Activated naive CD4-positive, alpha-beta T cell treated with anti-CD3 and anti-CD28 coated beads, Interleukin-2, amount 50 U/mL, for 72 hours (primary cell): ENCODE measurements around the gene AMTN. TPM values are rescaled to one million over a fixed set of nuclear protein-coding genes. Genes with fewer than 3 reads are reported as not detected.
"Not testable (repeated sequence)": the region's sequence is repeated elsewhere in the genome, so short reads cannot be mapped to it uniquely, and the experiment has no call there.

ENCODE experiments used
- ATAC-seq, 2 donors: fragments of 150-1000 bp; cut with Tn5 transposase; 2 replicates each; pipeline ENCODE4 v1.10.0; 2021; ENCODE audit warnings: mild to moderate bottlenecking in 2 of 2, moderate library complexity in 2 of 2
- DNase-seq, 2 donors: peaks; one replicate each; pipeline ENCODE4 v3.0.0; 2021 to 2022; ENCODE audit warnings: low spot score in 2 of 2
- H3K27ac Mint-ChIP-seq, 2 donors: one replicate each; pipeline ENCODE4 v1.8.0; 2022; ENCODE audit warnings: mild to moderate bottlenecking in 2 of 2, mixed read lengths in 2 of 2
- H3K36me3 Mint-ChIP-seq, 2 donors: one replicate each; pipeline ENCODE4 v1.8.0; 2022; ENCODE audit warnings: mixed read lengths in 2 of 2
- H3K9me3 Mint-ChIP-seq, 2 donors: one replicate each; pipeline ENCODE4 v1.8.0; 2022; ENCODE audit warnings: mixed read lengths in 2 of 2
- total RNA-seq, 2 donors: library from RNA; stranded (reverse); gene quantifications; one replicate each; pipeline ENCODE4 v1.2.3, GENCODE V29; 2022

Gene AMTN
- not detected for total RNA-seq

GRCh38 chr4:70518269-70518668 is at the start of gene AMTN:
Gene AMTN (plus strand): TSS chr4:70518569. CDS start chr4:70518778, 209 bp downstream.
- DNase-seq (no peak), ATAC-seq (no peak)
- no peak within 1 kb of the TSS for H3K27ac Mint-ChIP-seq
- no peaks in the 10 kb centered on the region for H3K9me3 Mint-ChIP-seq
- no peaks in the 10 kb centered on the region for H3K36me3 Mint-ChIP-seq

- DNase-seq: no peak
- peaks cover 0 to 16% of the 10 kb centered on the region in 2 donors for H3K9me3 Mint-ChIP-seq
- no peak within 1 kb of the TSS for H3K27ac Mint-ChIP-seq
- peaks cover 0 to 4% of the 10 kb centered on the region in 2 donors for H3K36me3 Mint-ChIP-seq
- ATAC-seq: no peak
Observed at GRCh38 chr4:70471897-70472296, 46.5 kb upstream of the AMTN start, which contains the start of gene MUC7. Gene MUC7 (plus strand): TSS chr4:70472197. CDS start chr4:70474022, 1,825 bp downstream.

GRCh38 chr4:70473679-70474078 is 44.7 kb upstream of the AMTN start:
- Mint-ChIP-seq H3K36me3 (no peaks in the 10 kb centered on the region), H3K9me3 (peaks cover 0 to 8% of the 10 kb centered on the region in 2 donors), H3K27ac (no peak overlapping the region)
- no peak for ATAC-seq
- no peak for DNase-seq

GRCh38 chr4:70488748-70489147 is 29.6 kb upstream of the AMTN start:
- Mint-ChIP-seq H3K27ac (no peak overlapping the region), H3K9me3 (no peaks in the 10 kb centered on the region), H3K36me3 (no peaks in the 10 kb centered on the region)
- DNase-seq (no peak), ATAC-seq (no peak)

GRCh38 chr4:70496231-70496630 is 22.1 kb upstream of the AMTN start:
- no peak for ATAC-seq
- no peaks in the 10 kb centered on the region for H3K36me3 Mint-ChIP-seq
- no peaks in the 10 kb centered on the region for H3K9me3 Mint-ChIP-seq
- no peak for DNase-seq
- H3K27ac Mint-ChIP-seq: no peak overlapping the region

- H3K27ac Mint-ChIP-seq, H3K36me3 Mint-ChIP-seq, DNase-seq, ATAC-seq, H3K9me3 Mint-ChIP-seq: not testable (repeated sequence)
Observed at GRCh38 chr4:70501838-70502237, 16.5 kb upstream of the AMTN start.

- Mint-ChIP-seq H3K36me3 (no peaks in the 10 kb centered on the region), H3K9me3 (no peaks in the 10 kb centered on the region), H3K27ac (no peak overlapping the region)
- DNase-seq: no peak
- ATAC-seq: no peak
Observed at GRCh38 chr4:70504733-70505132, 13.6 kb upstream of the AMTN start.

- DNase-seq (peak in 1 of 2 donors; percentile 56), ATAC-seq (peak; percentile 44 to 71)
- Mint-ChIP-seq H3K36me3 (no peaks in the 10 kb centered on the region), H3K27ac (no peak overlapping the region), H3K9me3 (no peaks in the 10 kb centered on the region)
Observed at GRCh38 chr4:70505151-70505748, 13.1 kb upstream of the AMTN start.

GRCh38 chr4:70508801-70509200 is 9.6 kb upstream of the AMTN start:
- Mint-ChIP-seq H3K36me3 (no peaks in the 10 kb centered on the region), H3K27ac (no peak overlapping the region), H3K9me3 (no peaks in the 10 kb centered on the region)
- DNase-seq: no peak
- no peak for ATAC-seq

GRCh38 chr4:70511365-70511764 is 7.0 kb upstream of the AMTN start:
- no peaks in the 10 kb centered on the region for H3K9me3 Mint-ChIP-seq
- no peak overlapping the region for H3K27ac Mint-ChIP-seq
- no peaks in the 10 kb centered on the region for H3K36me3 Mint-ChIP-seq
- no peak for ATAC-seq
- no peak for DNase-seq

- no peak overlapping the region for H3K27ac Mint-ChIP-seq
- ATAC-seq: no peak
- H3K9me3 Mint-ChIP-seq: no peaks in the 10 kb centered on the region
- no peak for DNase-seq
- H3K36me3 Mint-ChIP-seq: no peaks in the 10 kb centered on the region
Observed at GRCh38 chr4:70515367-70516250, 2.8 kb upstream of the AMTN start.

- no peaks in the 10 kb centered on the region for H3K9me3 Mint-ChIP-seq
- ATAC-seq (no peak), DNase-seq (no peak)
- H3K27ac Mint-ChIP-seq: no peak overlapping the region
- no peaks in the 10 kb centered on the region for H3K36me3 Mint-ChIP-seq
Observed at GRCh38 chr4:70518716-70519115, 347 bp downstream of the AMTN start.

GRCh38 chr4:70522626-70523025 is 4.3 kb downstream of the AMTN start:
- Mint-ChIP-seq H3K9me3 (no peaks in the 10 kb centered on the region), H3K27ac (no peak overlapping the region), H3K36me3 (no peaks in the 10 kb centered on the region)
- DNase-seq (no peak), ATAC-seq (no peak)

GRCh38 chr4:70530997-70531396 is 12.6 kb downstream of the AMTN start:
- Mint-ChIP-seq H3K27ac (no peak overlapping the region), H3K36me3 (no peaks in the 10 kb centered on the region), H3K9me3 (no peaks in the 10 kb centered on the region)
- ATAC-seq (no peak), DNase-seq (no peak)

GRCh38 chr4:70531981-70532380 is 13.6 kb downstream of the AMTN start:
- Mint-ChIP-seq H3K9me3 (no peaks in the 10 kb centered on the region), H3K36me3 (no peaks in the 10 kb centered on the region), H3K27ac (no peak overlapping the region)
- ATAC-seq (no peak), DNase-seq (no peak)

GRCh38 chr4:70533211-70533610 is 14.8 kb downstream of the AMTN start:
- H3K36me3 Mint-ChIP-seq: no peaks in the 10 kb centered on the region
- DNase-seq: no peak
- H3K9me3 Mint-ChIP-seq: no peaks in the 10 kb centered on the region
- no peak overlapping the region for H3K27ac Mint-ChIP-seq
- no peak for ATAC-seq

- ATAC-seq (no peak), DNase-seq (no peak)
- H3K9me3 Mint-ChIP-seq: no peaks in the 10 kb centered on the region
- no peaks in the 10 kb centered on the region for H3K36me3 Mint-ChIP-seq
- no peak overlapping the region for H3K27ac Mint-ChIP-seq
Observed at GRCh38 chr4:70533791-70534190, 15.4 kb downstream of the AMTN start.

- ATAC-seq, DNase-seq, H3K36me3 Mint-ChIP-seq, H3K9me3 Mint-ChIP-seq, H3K27ac Mint-ChIP-seq: not testable (repeated sequence)
Observed at GRCh38 chr4:70534886-70535285, 16.5 kb downstream of the AMTN start.
